ENCODE measurements around the gene SETD5.

- TF ChIP-seq CTCF (conservative IDR thresholded peaks at IDR 0.05; ENCODE audit: low read depth, low read length) = no peak
- no peak for TF ChIP-seq EZH2 (IDR thresholded peaks at IDR 0.05; ENCODE audit: low read length, unreplicated experiment)
These were observed 11.1 kb downstream of the SETD5 start for GRCh38 chr3:9408546-9408945.

Measured in PC-3 (cell line).